ENCODE measurements around the gene ZSWIM1.
"Not testable (repeated sequence)": the region's sequence is repeated elsewhere in the genome, so short reads cannot be mapped to it uniquely, and the experiment has no call there.

Gene ZSWIM1

DNA sequence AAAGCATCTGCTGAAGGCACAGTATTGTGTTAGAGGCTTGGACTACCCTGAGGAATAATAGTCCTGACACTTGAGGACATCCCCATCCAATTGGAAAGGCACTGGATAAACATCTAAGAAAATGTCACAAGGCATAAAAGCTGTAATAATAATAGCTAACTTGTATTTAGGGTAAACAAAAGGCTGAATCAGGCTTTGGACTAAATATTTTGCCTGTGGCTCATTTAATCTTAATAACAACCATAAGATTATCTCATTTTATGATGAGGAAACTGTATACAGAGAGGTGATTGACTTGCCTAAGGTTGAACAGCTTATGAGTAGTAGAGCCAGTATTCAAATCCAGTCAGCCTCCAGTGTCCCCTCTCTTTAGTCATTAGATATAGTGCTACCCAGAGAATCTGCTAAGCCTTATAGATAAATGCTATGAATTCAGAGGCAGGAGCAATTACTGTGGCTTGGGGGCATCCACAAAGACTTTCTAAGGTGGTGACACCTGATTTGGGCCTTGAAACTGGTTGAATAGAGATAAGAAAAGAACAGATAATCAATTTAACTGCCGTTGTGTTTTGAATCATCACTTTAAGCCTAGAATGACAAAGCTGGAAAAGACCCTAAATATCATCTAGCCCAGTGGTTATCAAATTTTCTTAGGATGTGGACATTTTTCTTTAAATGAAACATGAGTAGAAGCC lies 7.5 kb upstream of the ZSWIM1 start:
- no peak overlapping the region for H3K27ac ChIP-seq (ENCODE audit: low read length)
- no peak for TF ChIP-seq EZH2phosphoT487 (IDR thresholded peaks at IDR 0.05; ENCODE audit: low read depth)
- TF ChIP-seq, protein P1, sequence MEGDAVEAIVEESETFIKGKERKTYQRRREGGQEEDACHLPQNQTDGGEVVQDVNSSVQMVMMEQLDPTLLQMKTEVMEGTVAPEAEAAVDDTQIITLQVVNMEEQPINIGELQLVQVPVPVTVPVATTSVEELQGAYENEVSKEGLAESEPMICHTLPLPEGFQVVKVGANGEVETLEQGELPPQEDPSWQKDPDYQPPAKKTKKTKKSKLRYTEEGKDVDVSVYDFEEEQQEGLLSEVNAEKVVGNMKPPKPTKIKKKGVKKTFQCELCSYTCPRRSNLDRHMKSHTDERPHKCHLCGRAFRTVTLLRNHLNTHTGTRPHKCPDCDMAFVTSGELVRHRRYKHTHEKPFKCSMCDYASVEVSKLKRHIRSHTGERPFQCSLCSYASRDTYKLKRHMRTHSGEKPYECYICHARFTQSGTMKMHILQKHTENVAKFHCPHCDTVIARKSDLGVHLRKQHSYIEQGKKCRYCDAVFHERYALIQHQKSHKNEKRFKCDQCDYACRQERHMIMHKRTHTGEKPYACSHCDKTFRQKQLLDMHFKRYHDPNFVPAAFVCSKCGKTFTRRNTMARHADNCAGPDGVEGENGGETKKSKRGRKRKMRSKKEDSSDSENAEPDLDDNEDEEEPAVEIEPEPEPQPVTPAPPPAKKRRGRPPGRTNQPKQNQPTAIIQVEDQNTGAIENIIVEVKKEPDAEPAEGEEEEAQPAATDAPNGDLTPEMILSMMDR (IDR thresholded peaks at IDR 0.05; ENCODE audit: low read depth, low read length): no peak
- H3K4me3 ChIP-seq (ENCODE audit: low read length): no peak overlapping the region
- H3K79me2 ChIP-seq (ENCODE audit: low read length): no peaks in the 10 kb centered on the region
- H3K9ac ChIP-seq (ENCODE audit: low read length): no peak overlapping the region
- no peaks in the 10 kb centered on the region for H3K4me1 ChIP-seq (ENCODE audit: low read length)
- no peaks in the 10 kb centered on the region for H3K9me3 ChIP-seq (ENCODE audit: insufficient read depth, low read length)
- H3K4me2 ChIP-seq (ENCODE audit: low read length): no peak overlapping the region
- H4K20me1 ChIP-seq (ENCODE audit: insufficient read depth, low read length): no peaks in the 10 kb centered on the region
- H2AFZ ChIP-seq (ENCODE audit: low read depth, low read length): no peak overlapping the region
- no peaks in the 10 kb centered on the region for H3K27me3 ChIP-seq (ENCODE audit: low read depth, low read length)
- no peaks in the 10 kb centered on the region for H3K36me3 ChIP-seq (replicated peaks; ENCODE audit: low read depth, low read length)

DNA sequence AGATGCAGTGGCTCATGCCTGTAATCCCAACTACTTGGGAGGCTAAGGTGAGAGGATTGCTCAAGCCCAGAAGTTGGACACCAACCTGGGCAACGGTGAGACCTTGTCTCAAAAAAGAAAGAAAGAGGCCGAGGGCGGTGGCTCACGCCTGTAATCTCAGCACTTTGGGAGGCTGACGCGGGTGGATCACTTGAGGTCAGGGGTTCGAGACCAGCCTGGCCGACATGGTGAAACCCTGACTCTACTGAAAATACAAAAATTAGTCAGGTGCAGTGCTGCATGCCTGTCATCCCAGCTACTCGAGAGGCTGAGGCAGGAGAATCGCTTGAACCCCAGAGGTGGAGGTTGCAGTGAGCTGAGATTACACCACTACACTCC lies 6.9 kb upstream of the ZSWIM1 start:
- H3K36me3 ChIP-seq (replicated peaks; ENCODE audit: low read depth, low read length); H3K4me2 ChIP-seq (ENCODE audit: low read length); H3K27ac ChIP-seq (ENCODE audit: low read length); H4K20me1 ChIP-seq (ENCODE audit: insufficient read depth, low read length); H3K9ac ChIP-seq (ENCODE audit: low read length); H2AFZ ChIP-seq (ENCODE audit: low read depth, low read length); H3K4me3 ChIP-seq (ENCODE audit: low read length); H3K79me2 ChIP-seq (ENCODE audit: low read length); H3K27me3 ChIP-seq (ENCODE audit: low read depth, low read length); H3K9me3 ChIP-seq (ENCODE audit: insufficient read depth, low read length); H3K4me1 ChIP-seq (ENCODE audit: low read length): not testable (repeated sequence)

DNA sequence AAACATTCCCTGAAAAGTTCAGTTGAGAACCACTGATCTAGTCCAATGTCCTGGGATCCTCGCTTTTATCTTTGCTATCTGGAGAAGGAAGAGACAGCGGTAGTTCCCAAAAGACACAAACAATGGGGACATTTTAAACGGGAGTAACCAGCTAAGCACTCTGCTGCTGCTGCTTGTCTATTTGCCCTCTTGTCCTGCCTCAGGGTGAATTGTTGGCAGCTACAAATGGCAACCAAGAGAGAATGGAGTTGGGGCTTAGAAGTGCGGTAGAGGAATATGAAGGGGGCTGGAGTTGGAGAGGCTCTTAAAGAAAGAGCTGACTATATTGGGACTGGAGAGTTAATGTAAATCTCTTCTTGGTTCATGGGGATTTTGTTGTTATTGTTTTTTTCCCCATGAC lies 6.5 kb upstream of the ZSWIM1 start:
- Histone ChIP-seq H3K9me3 (ENCODE audit: insufficient read depth, low read length) (no peaks in the 10 kb centered on the region), H3K4me2 (ENCODE audit: low read length) (no peak overlapping the region), H2AFZ (ENCODE audit: low read depth, low read length) (no peak overlapping the region), H3K36me3 (replicated peaks; ENCODE audit: low read depth, low read length) (no peaks in the 10 kb centered on the region), H3K79me2 (ENCODE audit: low read length) (no peaks in the 10 kb centered on the region), H3K9ac (ENCODE audit: low read length) (no peak overlapping the region), H3K4me3 (ENCODE audit: low read length) (no peak overlapping the region), H3K27me3 (ENCODE audit: low read depth, low read length) (no peaks in the 10 kb centered on the region), H3K27ac (ENCODE audit: low read length) (no peak overlapping the region), H4K20me1 (ENCODE audit: insufficient read depth, low read length) (no peaks in the 10 kb centered on the region), H3K4me1 (ENCODE audit: low read length) (no peaks in the 10 kb centered on the region)
- no peak for TF ChIP-seq EZH2phosphoT487 (IDR thresholded peaks at IDR 0.05; ENCODE audit: low read depth)
- TF ChIP-seq, protein P1 (IDR thresholded peaks at IDR 0.05; ENCODE audit: low read depth, low read length): no peak

DNA sequence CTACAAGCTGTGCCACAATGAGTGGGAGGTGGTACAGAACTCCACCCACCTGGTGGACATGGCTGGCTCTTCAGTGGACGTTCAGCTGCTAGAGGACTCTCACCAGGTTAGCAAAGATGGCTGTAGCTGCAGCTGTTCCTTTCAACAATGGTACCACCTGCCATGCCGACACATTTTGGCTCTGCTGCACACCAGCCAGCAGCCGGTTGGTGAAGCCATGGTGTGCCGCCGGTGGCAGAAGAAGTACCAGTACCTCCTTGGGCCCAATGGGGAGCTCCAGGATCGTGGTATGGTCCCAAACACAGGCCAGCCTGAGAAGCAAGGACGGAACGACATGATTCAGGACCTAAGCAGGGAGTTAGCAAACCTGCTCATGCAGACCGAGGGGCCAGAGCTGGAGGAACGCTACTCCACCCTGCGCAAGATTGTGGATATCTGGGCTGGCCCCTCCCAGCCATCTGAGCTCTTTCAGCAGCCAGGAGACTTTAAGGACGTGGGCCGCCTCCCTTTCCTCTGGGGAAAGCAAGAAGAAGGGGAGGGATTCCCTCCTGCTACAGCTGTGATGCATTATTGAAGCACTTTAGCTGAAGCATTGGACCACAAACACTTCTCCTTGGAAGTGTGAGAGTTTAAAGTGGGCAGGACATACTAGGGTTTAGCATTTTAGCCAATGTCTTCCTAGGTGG lies 2.8 kb upstream of the ZSWIM1 start:
- Histone ChIP-seq H3K27ac (ENCODE audit: low read length) (no peak overlapping the region), H3K9me3 (ENCODE audit: insufficient read depth, low read length) (no peaks in the 10 kb centered on the region), H3K4me1 (ENCODE audit: low read length) (peaks cover 4% of the 10 kb centered on the region; the same call in 1 of the 2 replicates), H2AFZ (ENCODE audit: low read depth, low read length) (no peak overlapping the region), H3K27me3 (ENCODE audit: low read depth, low read length) (no peaks in the 10 kb centered on the region), H3K4me2 (ENCODE audit: low read length) (no peak overlapping the region), H3K4me3 (ENCODE audit: low read length) (no peak overlapping the region), H4K20me1 (ENCODE audit: insufficient read depth, low read length) (no peaks in the 10 kb centered on the region), H3K36me3 (replicated peaks; ENCODE audit: low read depth, low read length) (peaks cover 8% of the 10 kb centered on the region), H3K79me2 (ENCODE audit: low read length) (peaks cover 19% of the 10 kb centered on the region), H3K9ac (ENCODE audit: low read length) (no peak overlapping the region)
- TF ChIP-seq, protein P1 (IDR thresholded peaks at IDR 0.05; ENCODE audit: low read depth, low read length): no peak
- no peak for TF ChIP-seq EZH2phosphoT487 (IDR thresholded peaks at IDR 0.05; ENCODE audit: low read depth)
